ENCODE data around the gene TTLL5.

DNA sequence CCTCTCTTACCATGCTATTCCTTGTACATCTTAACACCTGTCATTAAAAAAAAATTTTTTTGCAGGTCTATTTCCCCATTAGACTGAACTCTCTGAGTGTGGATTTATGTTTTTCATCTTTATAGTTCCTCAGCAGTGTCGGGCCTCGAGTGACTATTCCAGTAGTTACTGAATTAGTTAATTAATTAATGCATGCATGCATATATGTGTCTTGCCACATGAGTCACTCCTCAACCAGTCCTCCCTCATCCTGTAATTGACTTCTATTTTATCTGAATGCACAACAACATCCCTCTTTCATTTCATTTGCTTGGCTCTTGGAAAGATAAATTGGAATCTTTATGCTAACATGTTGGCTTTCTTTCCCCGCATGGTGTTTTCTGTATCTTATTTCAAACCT is 36.0 kb upstream of the TTLL5 start:
- TF ChIP-seq, protein P1, sequence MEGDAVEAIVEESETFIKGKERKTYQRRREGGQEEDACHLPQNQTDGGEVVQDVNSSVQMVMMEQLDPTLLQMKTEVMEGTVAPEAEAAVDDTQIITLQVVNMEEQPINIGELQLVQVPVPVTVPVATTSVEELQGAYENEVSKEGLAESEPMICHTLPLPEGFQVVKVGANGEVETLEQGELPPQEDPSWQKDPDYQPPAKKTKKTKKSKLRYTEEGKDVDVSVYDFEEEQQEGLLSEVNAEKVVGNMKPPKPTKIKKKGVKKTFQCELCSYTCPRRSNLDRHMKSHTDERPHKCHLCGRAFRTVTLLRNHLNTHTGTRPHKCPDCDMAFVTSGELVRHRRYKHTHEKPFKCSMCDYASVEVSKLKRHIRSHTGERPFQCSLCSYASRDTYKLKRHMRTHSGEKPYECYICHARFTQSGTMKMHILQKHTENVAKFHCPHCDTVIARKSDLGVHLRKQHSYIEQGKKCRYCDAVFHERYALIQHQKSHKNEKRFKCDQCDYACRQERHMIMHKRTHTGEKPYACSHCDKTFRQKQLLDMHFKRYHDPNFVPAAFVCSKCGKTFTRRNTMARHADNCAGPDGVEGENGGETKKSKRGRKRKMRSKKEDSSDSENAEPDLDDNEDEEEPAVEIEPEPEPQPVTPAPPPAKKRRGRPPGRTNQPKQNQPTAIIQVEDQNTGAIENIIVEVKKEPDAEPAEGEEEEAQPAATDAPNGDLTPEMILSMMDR (IDR thresholded peaks at IDR 0.05; ENCODE audit: insufficient read depth, low read length) = no peak
- no peak for TF ChIP-seq POLR2AphosphoS5 (IDR thresholded peaks at IDR 0.05; ENCODE audit: low read depth)
- no peak for TF ChIP-seq GABPA (IDR thresholded peaks at IDR 0.05; ENCODE audit: low read depth)
